OCI-LY3 (cell line): ENCODE data around the gene SLC49A4.
A peak's percentile ranks its signal among the peaks of the same experiment; 100 is the strongest.

ENCODE experiments used
- H2AFZ ChIP-seq: fragments of 200-600, 300-600 bp; shearing (Covaris generic); 2 replicates; pipeline ENCODE4 v1.6.0; 2014; ENCODE audit warnings: antibody characterized with exemption, low read depth, low read length
- H3K27ac ChIP-seq: fragments of 200-600, 300-600 bp; sonication (generic); 2 replicates; pipeline ENCODE4 v1.5.1; 2014; ENCODE audit warnings: mild to moderate bottlenecking, low read length, moderate library complexity, mixed read lengths
- H3K27me3 ChIP-seq: fragments of 200-600, 300-600 bp; sonication (generic); 2 replicates; pipeline ENCODE4 v1.6.1; 2014; ENCODE audit warnings: low read depth, low read length, mixed read lengths
- H3K36me3 ChIP-seq: fragments of 200-600, 300-600 bp; sonication (generic); replicated peaks from 2 replicates; pipeline ENCODE3; 2014; ENCODE audit warnings: low read depth, low read length, mixed read lengths
- H3K4me1 ChIP-seq: fragments of 300-600, 200-600 bp; sonication (generic); 2 replicates; pipeline ENCODE4 v1.6.1; 2014; ENCODE audit warnings: low read length, mixed read lengths
- H3K4me2 ChIP-seq: fragments of 200-600, 300-600 bp; sonication (generic); 2 replicates; pipeline ENCODE4 v1.6.1; 2014; ENCODE audit warnings: low read length, mixed read lengths
- H3K4me3 ChIP-seq: fragments of 300-600, 200-600 bp; sonication (generic); 2 replicates; pipeline ENCODE4 v1.5.1; 2014; ENCODE audit warnings: antibody characterized with exemption, mild to moderate bottlenecking, low read length, moderate library complexity
- H3K79me2 ChIP-seq: fragments of 300-600, 200-600 bp; shearing (Covaris generic); 2 replicates; pipeline ENCODE4 v1.6.1; 2014; ENCODE audit warnings: mild to moderate bottlenecking, low read length, mixed read lengths
- H3K9ac ChIP-seq: fragments of 300-600, 200-600 bp; shearing (Covaris generic); 2 replicates; pipeline ENCODE4 v1.6.0; 2014; ENCODE audit warnings: mild to moderate bottlenecking, low read length, moderate library complexity
- H3K9me3 ChIP-seq: fragments of 200-600, 300-600 bp; shearing (Covaris generic); 2 replicates; pipeline ENCODE4 v1.6.1; 2014; ENCODE audit warnings: low read length, mixed read lengths; ENCODE audit not compliant: insufficient read depth
- H4K20me1 ChIP-seq: fragments of 200-600, 300-600 bp; sonication (generic); 2 replicates; pipeline ENCODE4 v1.6.1; 2016; ENCODE audit warnings: low read length, mixed read lengths; ENCODE audit not compliant: insufficient read depth
- CTCF ChIP-seq: fragments of 200-600, 300-600 bp; sonication (generic); IDR thresholded peaks from 2 replicates; pipeline ENCODE4 v1.5.1; 2014; ENCODE audit warnings: antibody characterized with exemption, low read length, low read depth
- EZH2phosphoT487 ChIP-seq: fragments of 200-600 bp; shearing (Covaris generic); IDR thresholded peaks from 2 replicates; pipeline ENCODE4 v1.6.1; 2018; ENCODE audit warnings: antibody characterized with exemption, mixed run types, low read depth

Gene SLC49A4

GRCh38 chr3:122773944-122774509 lies 20.8 kb upstream of the SLC49A4 start:
- H4K20me1 ChIP-seq, result no peaks in the 10 kb centered on the region
- no peak overlapping the region for H2AFZ ChIP-seq
- H3K4me1 ChIP-seq, result peaks cover 49% of the 10 kb centered on the region
- no peaks in the 10 kb centered on the region for H3K79me2 ChIP-seq
- peak overlapping the region; percentile 90 for H3K27ac ChIP-seq
- no peaks in the 10 kb centered on the region for H3K9me3 ChIP-seq
- H3K27me3 ChIP-seq, result no peaks in the 10 kb centered on the region
- H3K36me3 ChIP-seq, result no peaks in the 10 kb centered on the region
- TF ChIP-seq EZH2phosphoT487, result no peak
- TF ChIP-seq CTCF, result no peak
- H3K4me2 ChIP-seq, result peak overlapping the region; percentile 66
- peak overlapping the region; percentile 40; the same call in 1 of the 2 replicates for H3K9ac ChIP-seq
- peak overlapping the region; percentile 51 for H3K4me3 ChIP-seq

DNA sequence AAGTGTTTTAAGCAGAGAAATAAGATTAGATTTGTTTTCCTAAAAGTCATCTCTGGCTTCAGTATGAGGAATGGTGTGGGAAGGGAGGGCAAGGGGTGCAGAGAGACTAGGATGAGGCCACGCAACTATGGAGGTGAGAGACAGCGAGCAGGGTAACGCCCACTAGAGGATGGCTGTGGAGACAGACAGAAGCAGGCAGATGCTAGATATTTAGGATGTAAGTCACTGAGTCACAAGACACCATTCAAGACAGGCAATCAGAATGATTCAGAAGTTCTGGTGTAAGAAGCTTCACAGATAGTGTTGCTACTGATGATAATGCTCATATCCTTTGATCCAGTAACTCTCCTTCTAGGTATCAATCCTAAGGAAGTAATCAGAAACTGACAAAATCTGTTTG lies 20.3 kb upstream of the SLC49A4 start:
- Histone ChIP-seq H2AFZ (no peak overlapping the region), H3K36me3 (no peaks in the 10 kb centered on the region), H3K4me3 (peak overlapping the region; percentile 25), H3K79me2 (no peaks in the 10 kb centered on the region), H4K20me1 (no peaks in the 10 kb centered on the region), H3K4me2 (peak overlapping the region; percentile 66), H3K27ac (peak overlapping the region; percentile 90), H3K27me3 (no peaks in the 10 kb centered on the region), H3K9ac (peak overlapping the region; percentile 40; the same call in 1 of the 2 replicates), H3K4me1 (peaks cover 49% of the 10 kb centered on the region), H3K9me3 (no peaks in the 10 kb centered on the region)
- TF ChIP-seq EZH2phosphoT487 (no peak), CTCF (0 out of 2 replicates have a peak, but pooled peaks have one; percentile 26)

DNA sequence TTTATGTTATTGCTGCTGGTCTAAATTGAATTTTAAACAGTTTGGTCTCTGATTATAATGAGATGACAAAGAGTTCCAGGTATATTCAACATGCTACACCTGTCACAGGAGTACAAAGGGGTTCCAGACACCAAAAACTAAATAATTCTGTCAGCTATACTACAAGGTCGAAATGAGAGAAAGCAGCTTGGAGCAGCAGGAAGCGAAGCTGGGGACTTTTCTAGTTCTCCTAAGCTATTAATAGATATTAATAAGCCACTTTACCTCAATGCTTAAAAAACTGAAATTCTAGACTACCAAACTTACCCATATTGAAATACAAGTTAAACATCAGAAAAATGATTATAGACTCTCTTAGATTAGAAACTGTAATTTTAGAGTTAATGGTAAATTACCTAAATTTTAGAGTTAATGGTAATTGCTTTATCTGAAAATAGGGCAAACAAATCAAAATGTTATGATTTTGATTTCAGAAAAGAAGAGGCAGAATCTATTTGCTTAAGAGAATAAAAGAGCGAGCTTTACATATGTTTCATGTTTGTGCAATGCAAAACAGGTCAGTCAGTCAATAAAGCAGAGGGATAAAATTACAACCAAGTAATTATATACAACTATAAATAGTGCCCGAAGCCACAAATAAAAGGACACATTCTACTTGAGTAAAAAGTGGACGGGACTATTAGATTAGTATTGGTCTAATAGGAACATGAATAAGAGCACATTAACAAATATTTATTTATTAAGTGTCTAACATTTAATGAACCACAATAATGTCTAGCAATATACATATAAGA lies 18.0 kb upstream of the SLC49A4 start:
- Histone ChIP-seq H3K9me3 (no peaks in the 10 kb centered on the region), H3K4me3 (peak overlapping the region; percentile 11), H3K27me3 (no peaks in the 10 kb centered on the region), H3K36me3 (peaks cover 3% of the 10 kb centered on the region), H3K79me2 (no peaks in the 10 kb centered on the region), H3K4me2 (peak overlapping the region; percentile 53), H3K27ac (peak overlapping the region; percentile 36; the same call in 1 of the 2 replicates), H3K4me1 (peaks cover 42% of the 10 kb centered on the region), H4K20me1 (no peaks in the 10 kb centered on the region), H2AFZ (no peak overlapping the region), H3K9ac (peak overlapping the region; percentile 10; the same call in 1 of the 2 replicates)
- TF ChIP-seq EZH2phosphoT487 (no peak), CTCF (no peak)

GRCh38 chr3:122777563-122777962 lies 17.3 kb upstream of the SLC49A4 start:
- H3K9me3 ChIP-seq, result no peaks in the 10 kb centered on the region
- peaks cover 3% of the 10 kb centered on the region for H3K36me3 ChIP-seq

More at GRCh38 chr3:122777563-122777962, 17.3 kb upstream of the SLC49A4 start:
- no peak overlapping the region for H3K9ac ChIP-seq
- peaks cover 42% of the 10 kb centered on the region for H3K4me1 ChIP-seq
- no peak overlapping the region for H3K4me3 ChIP-seq
- no peaks in the 10 kb centered on the region for H4K20me1 ChIP-seq
- no peaks in the 10 kb centered on the region for H3K27me3 ChIP-seq
- no peak overlapping the region for H3K4me2 ChIP-seq
- TF ChIP-seq EZH2phosphoT487, result no peak
- no peak for TF ChIP-seq CTCF
- H3K79me2 ChIP-seq, result no peaks in the 10 kb centered on the region
- H2AFZ ChIP-seq, result no peak overlapping the region
- H3K27ac ChIP-seq, result no peak overlapping the region
